Measurements from ENCODE around the gene FIBCD1. TPM values are rescaled to one million over a fixed set of nuclear protein-coding genes. Genes with fewer than 3 reads are reported as not detected.
A peak's percentile ranks its signal among the peaks of the same experiment; 100 is the strongest.

Gene FIBCD1
- polyA plus RNA-seq, 1 of the 3 experiments (the other 2 are of a cell fraction) = 1.3 TPM

GRCh38 chr9:130945173-130945572, 6.1 kb upstream of the FIBCD1 start:
- no peak for TF ChIP-seq RCOR1 (IDR thresholded peaks at IDR 0.05; ENCODE audit: low read length)
- TF ChIP-seq REST (IDR thresholded peaks at IDR 0.05; ENCODE audit: low read depth, low read length) = no peak
- no peak for TF ChIP-seq NFIC (IDR thresholded peaks at IDR 0.05; ENCODE audit: borderline replicate concordance)
- TF ChIP-seq MEF2A (IDR thresholded peaks at IDR 0.05; ENCODE audit: borderline replicate concordance, low read depth) = no peak
- TF ChIP-seq CTCF (IDR thresholded peaks at IDR 0.05) = no peak
- no peak for DNase-seq
- no peaks in the 10 kb centered on the region for H3K9me2 ChIP-seq
- no peak overlapping the region for H3K4me2 ChIP-seq
- no peak overlapping the region for H2AFZ ChIP-seq (ENCODE audit: low read depth)
- no peaks in the 10 kb centered on the region for H3K36me3 ChIP-seq (replicated peaks in 1 of 2; ENCODE audit: control insufficient read depth in 1 of 2, insufficient read depth in 2 of 2, low read length in 1 of 2)
- no peak overlapping the region for H3K9ac ChIP-seq
- H4K20me1 ChIP-seq (ENCODE audit: insufficient read depth) = 0 out of 2 replicates have a peak, but pooled peaks cover 6% of the 10 kb centered on the region
- H3K27ac ChIP-seq (ENCODE audit: low read depth in 2 of 2, low read length in 1 of 2) = no peak overlapping the region
- H3K27me3 ChIP-seq (ENCODE audit: insufficient read depth) = peaks cover 36% of the 10 kb centered on the region
- WGBS (ENCODE audit: low lambda C conversion rate) = 95% methylated on average over 9 of the region's 9 CpGs
- H3F3A ChIP-seq (replicated peaks; ENCODE audit: insufficient read depth) = no peaks in the 10 kb centered on the region
- ChIA-PET CTCF (interaction anchor here (1.4 to 2.7 kb wide), 4 partner anchors 75 to 245 kb away, joined by 5 to 12 read pairs (median 5); no protein-coding TSS in a partner anchor), POLR2A (no interaction called here)
- peaks cover 0 to 5% of the 10 kb centered on the region in 2 experiments; a peak in 1 of 4 replicates for H3K4me1 ChIP-seq (ENCODE audit: control insufficient read depth in 1 of 2, insufficient read depth in 2 of 2, low read depth in 1 of 2, low read length in 1 of 2)
- no peaks in the 10 kb centered on the region for H3K79me2 ChIP-seq (ENCODE audit: insufficient read depth)
- H3K9me3 ChIP-seq = no peaks in the 10 kb centered on the region
- H3K4me3 ChIP-seq (ENCODE audit: low read depth in 2 of 2, low read length in 1 of 2) = no peak overlapping the region

GRCh38 chr9:130944510-130945058, 5.5 kb upstream of the FIBCD1 start:
- Histone ChIP-seq H2AFZ (ENCODE audit: low read depth) (no peak overlapping the region), H3K9me3 (no peaks in the 10 kb centered on the region), H3K9me2 (no peaks in the 10 kb centered on the region), H3K9ac (no peak overlapping the region), H3K27ac (ENCODE audit: low read depth in 2 of 2, low read length in 1 of 2) (no peak overlapping the region), H3K27me3 (ENCODE audit: insufficient read depth) (peaks cover 40% of the 10 kb centered on the region), H4K20me1 (ENCODE audit: insufficient read depth) (0 out of 2 replicates have a peak, but pooled peaks cover 6% of the 10 kb centered on the region), H3K4me2 (no peak overlapping the region), H3K4me1 (ENCODE audit: control insufficient read depth in 1 of 2, insufficient read depth in 2 of 2, low read depth in 1 of 2, low read length in 1 of 2) (peaks cover 0 to 5% of the 10 kb centered on the region in 2 experiments; a peak in 1 of 4 replicates), H3F3A (replicated peaks; ENCODE audit: insufficient read depth) (no peaks in the 10 kb centered on the region), H3K79me2 (ENCODE audit: insufficient read depth) (no peaks in the 10 kb centered on the region), H3K36me3 (replicated peaks in 1 of 2; ENCODE audit: control insufficient read depth in 1 of 2, insufficient read depth in 2 of 2, low read length in 1 of 2) (no peaks in the 10 kb centered on the region), H3K4me3 (ENCODE audit: low read depth in 2 of 2, low read length in 1 of 2) (no peak overlapping the region)
- POLR2A ChIA-PET = no interaction called here
- DNase-seq = no peak
- 73% methylated on average over 3 of the region's 3 CpGs for WGBS (ENCODE audit: low lambda C conversion rate)
- CTCF ChIA-PET = interaction anchor here (1.4 to 2.7 kb wide), 4 partner anchors 75 to 244 kb away, joined by 5 to 12 read pairs (median 5); no protein-coding TSS in a partner anchor
- TF ChIP-seq REST (IDR thresholded peaks at IDR 0.05; ENCODE audit: low read depth, low read length) = peak; percentile 82
- TF ChIP-seq POLR2AphosphoS5 (IDR thresholded peaks at IDR 0.05; ENCODE audit: low read depth, low read length) = no peak
